ENCODE results near the gene NT5DC2. TPM values are rescaled to one million over a fixed set of nuclear protein-coding genes. Genes with fewer than 3 reads are reported as not detected.
A peak's percentile ranks its signal among the peaks of the same experiment; 100 is the strongest.

NT5DC2 gene
- total and polyA plus RNA-seq, 3 donors from 2014 or later, result 92.4 to 147 (median 137) TPM

DNA sequence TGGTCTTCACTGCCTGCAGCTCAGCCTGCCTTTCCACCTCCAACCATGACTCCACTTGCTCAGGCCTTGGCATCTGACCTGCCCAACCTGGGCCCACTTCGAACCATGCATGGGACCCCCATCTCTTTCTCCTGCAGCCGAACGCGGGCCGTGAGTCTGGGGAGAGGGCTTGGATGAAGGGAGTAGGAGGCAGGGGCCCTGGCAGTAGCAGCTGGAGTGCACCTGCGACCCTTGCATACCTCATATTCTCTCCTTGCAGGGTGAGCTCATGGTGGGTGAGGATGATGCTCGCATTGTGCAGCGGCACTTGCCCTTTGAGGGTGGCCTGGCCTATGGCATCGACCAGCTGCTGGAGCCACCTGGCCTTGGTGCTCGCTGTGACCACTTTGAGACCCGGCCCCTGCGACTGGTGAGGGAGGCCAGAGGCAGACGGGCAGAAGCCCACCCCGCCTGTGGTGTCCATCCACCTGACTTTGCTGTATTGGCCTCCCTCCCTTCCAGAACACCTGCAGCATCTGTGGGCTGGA, 13.5 kb downstream of the NT5DC2 start:
- H3K4me3 ChIP-seq, result no peak overlapping the region
- H3K27me3 ChIP-seq, result no peaks in the 10 kb centered on the region
- intact Hi-C loops (cut with DNase I; ENCODE audit: low total_unique reads), result no loop called here
- H3K9me3 ChIP-seq, result no peaks in the 10 kb centered on the region
- DNase-seq, result no peak
- no peaks in the 10 kb centered on the region for H3K36me3 ChIP-seq (ENCODE audit: low read depth, missing control alignments)
- TF ChIP-seq, protein P1, sequence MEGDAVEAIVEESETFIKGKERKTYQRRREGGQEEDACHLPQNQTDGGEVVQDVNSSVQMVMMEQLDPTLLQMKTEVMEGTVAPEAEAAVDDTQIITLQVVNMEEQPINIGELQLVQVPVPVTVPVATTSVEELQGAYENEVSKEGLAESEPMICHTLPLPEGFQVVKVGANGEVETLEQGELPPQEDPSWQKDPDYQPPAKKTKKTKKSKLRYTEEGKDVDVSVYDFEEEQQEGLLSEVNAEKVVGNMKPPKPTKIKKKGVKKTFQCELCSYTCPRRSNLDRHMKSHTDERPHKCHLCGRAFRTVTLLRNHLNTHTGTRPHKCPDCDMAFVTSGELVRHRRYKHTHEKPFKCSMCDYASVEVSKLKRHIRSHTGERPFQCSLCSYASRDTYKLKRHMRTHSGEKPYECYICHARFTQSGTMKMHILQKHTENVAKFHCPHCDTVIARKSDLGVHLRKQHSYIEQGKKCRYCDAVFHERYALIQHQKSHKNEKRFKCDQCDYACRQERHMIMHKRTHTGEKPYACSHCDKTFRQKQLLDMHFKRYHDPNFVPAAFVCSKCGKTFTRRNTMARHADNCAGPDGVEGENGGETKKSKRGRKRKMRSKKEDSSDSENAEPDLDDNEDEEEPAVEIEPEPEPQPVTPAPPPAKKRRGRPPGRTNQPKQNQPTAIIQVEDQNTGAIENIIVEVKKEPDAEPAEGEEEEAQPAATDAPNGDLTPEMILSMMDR (IDR thresholded peaks at IDR 0.05), result no peak
- no peak for TF ChIP-seq POLR2A (IDR thresholded peaks at IDR 0.05)
- 89 to 99% methylated on average over 9 to 14 of the region's 14 CpGs for WGBS, 2 donors
- H3K4me1 ChIP-seq, result no peaks in the 10 kb centered on the region
- H3K27ac ChIP-seq, result no peak overlapping the region

DNA sequence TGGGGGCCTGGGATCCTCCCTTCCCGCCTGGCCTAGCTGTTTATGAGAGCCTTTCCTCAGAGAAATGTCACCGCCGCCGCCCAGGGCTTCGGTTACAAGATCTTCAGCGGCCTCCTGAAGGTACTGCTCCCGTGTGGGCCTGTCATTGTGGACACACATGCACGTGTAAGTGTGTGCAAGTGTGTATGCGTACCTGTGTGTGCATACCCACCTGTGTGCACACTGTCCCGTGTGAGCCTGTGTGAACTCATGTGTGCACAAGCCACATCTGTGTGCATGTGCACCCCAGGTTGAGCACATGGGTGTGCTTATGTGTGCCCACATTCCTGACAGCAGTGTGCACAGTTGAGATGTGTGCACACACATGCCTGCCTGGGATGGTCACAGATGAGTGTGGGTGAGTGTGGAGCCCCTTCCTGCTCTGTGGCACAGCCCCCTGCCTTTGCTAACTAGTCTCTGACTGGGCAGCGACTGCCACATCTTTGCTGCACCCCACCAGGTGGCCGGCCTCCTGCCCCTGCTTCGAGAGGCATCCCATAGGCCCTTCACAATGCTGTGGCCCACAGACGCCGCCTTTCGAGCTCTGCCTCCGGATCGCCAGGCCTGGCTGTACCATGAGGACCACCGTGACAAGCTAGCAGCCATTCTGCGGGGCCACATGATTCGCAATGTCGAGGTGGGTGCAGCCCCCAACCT, 14.1 kb downstream of the NT5DC2 start:
- TF ChIP-seq POLR2A (IDR thresholded peaks at IDR 0.05), result no peak
- TF ChIP-seq, protein P1 (IDR thresholded peaks at IDR 0.05), result no peak
- intact Hi-C loops (cut with DNase I; ENCODE audit: low total_unique reads), result no loop called here
- H3K4me3 ChIP-seq, result peak overlapping the region in 1 of 2 donors; percentile 35
- H3K27ac ChIP-seq, result no peak overlapping the region
- DNase-seq, result no peak
- H3K27me3 ChIP-seq, result no peaks in the 10 kb centered on the region
- no peaks in the 10 kb centered on the region for H3K9me3 ChIP-seq
- H3K36me3 ChIP-seq (ENCODE audit: low read depth, missing control alignments), result no peaks in the 10 kb centered on the region
- no peaks in the 10 kb centered on the region for H3K4me1 ChIP-seq
- 87 to 89% methylated on average over 9 to 22 of the region's 22 CpGs for WGBS, 2 donors

DNA sequence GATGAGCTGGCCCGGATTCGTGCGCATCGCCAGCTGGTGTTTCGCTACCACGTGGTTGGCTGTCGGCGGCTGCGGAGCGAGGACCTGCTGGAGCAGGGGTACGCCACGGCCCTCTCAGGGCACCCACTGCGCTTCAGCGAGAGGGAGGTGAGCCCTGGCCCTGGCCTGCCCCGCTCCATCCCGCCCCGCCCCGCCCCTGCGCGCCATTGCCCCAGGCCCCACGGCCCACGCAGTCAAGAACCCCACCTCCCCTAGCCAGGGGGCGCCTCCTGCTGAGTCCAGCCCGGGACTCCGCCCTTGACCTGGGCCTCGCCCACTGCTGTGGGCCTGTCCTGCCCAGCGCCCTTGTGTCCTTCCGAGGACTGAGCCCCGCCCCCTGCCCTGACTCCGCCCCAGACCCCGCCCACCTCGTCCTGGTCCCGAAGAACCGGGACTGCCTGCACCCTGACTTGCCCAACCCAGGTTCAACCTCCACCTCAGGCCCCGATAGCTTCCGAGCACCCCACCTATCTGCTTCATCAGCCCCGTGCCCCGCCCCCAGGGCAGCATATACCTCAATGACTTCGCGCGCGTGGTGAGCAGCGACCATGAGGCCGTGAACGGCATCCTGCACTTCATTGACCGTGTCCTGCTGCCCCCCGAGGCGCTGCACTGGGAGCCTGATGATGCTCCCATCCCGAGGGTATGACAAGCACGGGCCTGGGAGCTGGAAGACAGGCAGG, 14.8 kb downstream of the NT5DC2 start:
- H3K36me3 ChIP-seq (ENCODE audit: low read depth, missing control alignments), result no peaks in the 10 kb centered on the region
- H3K4me3 ChIP-seq, result peak overlapping the region in 1 of 2 donors; percentile 35
- H3K27ac ChIP-seq, result no peak overlapping the region
- no peak for DNase-seq
- intact Hi-C loops (cut with DNase I; ENCODE audit: low total_unique reads), result no loop called here
- TF ChIP-seq POLR2A (IDR thresholded peaks at IDR 0.05), result no peak
- TF ChIP-seq, protein P1 (IDR thresholded peaks at IDR 0.05), result no peak
- no peaks in the 10 kb centered on the region for H3K9me3 ChIP-seq
- no peaks in the 10 kb centered on the region for H3K4me1 ChIP-seq
- 35 to 53% methylated on average over 16 to 49 of the region's 50 CpGs for WGBS, 2 donors
- H3K27me3 ChIP-seq, result no peaks in the 10 kb centered on the region

DNA sequence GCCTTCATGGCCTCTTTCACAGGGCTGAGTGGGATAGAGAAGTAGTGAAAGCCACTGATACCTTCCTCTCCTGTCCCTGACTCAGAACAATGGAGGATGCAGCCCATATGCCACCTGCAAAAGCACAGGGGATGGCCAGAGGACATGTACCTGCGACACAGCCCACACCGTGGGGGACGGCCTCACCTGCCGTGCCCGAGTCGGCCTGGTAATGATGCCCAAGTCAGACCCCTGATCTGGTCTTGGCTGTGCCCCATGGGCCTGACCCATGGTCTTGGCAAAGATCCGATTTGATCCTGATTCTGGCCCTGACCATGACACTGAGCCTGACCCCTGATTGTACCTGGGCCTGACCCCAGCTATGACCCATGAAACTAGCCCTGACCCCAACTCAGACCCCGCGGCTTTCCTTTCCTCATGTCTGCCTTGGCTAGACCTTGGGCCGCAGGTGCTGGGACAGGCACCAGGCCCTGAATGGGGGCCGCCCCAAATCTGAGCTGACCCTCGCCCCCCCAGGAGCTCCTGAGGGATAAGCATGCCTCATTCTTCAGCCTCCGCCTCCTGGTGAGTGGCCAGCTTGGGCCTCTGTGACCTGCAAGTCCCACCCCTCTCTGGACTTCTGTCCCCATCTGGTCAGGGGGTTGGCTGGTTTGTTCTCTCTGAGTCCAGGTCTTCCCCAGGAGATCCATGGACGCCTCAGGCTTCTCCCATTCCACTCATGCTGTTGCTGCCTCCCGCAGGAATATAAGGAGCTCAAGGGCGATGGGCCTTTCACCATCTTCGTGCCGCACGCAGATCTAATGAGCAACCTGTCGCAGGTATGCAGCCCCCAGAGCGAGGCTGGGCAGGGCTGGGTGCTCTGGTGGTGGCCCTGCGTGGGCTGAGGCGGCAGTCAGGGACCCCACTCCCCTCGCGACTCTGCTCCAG, 15.6 kb downstream of the NT5DC2 start:
- H3K9me3 ChIP-seq, result no peaks in the 10 kb centered on the region
- no peak overlapping the region for H3K27ac ChIP-seq
- H3K36me3 ChIP-seq (ENCODE audit: low read depth, missing control alignments), result no peaks in the 10 kb centered on the region
- DNase-seq, result no peak
- 70 to 100% methylated on average over 6 to 25 of the region's 25 CpGs for WGBS, 2 donors
- no peak for TF ChIP-seq POLR2A (IDR thresholded peaks at IDR 0.05)
- TF ChIP-seq, protein P1 (IDR thresholded peaks at IDR 0.05), result no peak
- H3K4me3 ChIP-seq, result peak overlapping the region in 1 of 2 donors; percentile 35
- no peaks in the 10 kb centered on the region for H3K4me1 ChIP-seq
- H3K27me3 ChIP-seq, result no peaks in the 10 kb centered on the region
- intact Hi-C loops (cut with DNase I; ENCODE audit: low total_unique reads), result no loop called here

All from testis (tissue), 3 donors.